Frontal cortex (tissue), 4 donors: ENCODE data around the gene FHIT. TPM values are rescaled to one million over a fixed set of nuclear protein-coding genes. Genes with fewer than 3 reads are reported as not detected.

Experiments used
- DNase-seq, 2 donors: peaks; one replicate each; pipeline ENCODE4 v3.0.0; 2012; ENCODE audit warnings: low spot score in 2 of 2
- FAIRE-seq: peaks from 2 replicates; lab custom pipeline; 2012; peaks lifted over from hg19 to GRCh38; lab: Jason Lieb, UNC
- total RNA-seq: library from RNA; depleted of rRNA; stranded (reverse); fragments of >200 nt; gene quantifications from one replicate; pipeline ENCODE4 v1.2.3, GENCODE V29; 2014
- donor health status: control.
- donor health status: control.
- donor health status: control.

The FHIT gene
- total RNA-seq, 1 donor from 2014 or later, result 1.6 TPM

DNA sequence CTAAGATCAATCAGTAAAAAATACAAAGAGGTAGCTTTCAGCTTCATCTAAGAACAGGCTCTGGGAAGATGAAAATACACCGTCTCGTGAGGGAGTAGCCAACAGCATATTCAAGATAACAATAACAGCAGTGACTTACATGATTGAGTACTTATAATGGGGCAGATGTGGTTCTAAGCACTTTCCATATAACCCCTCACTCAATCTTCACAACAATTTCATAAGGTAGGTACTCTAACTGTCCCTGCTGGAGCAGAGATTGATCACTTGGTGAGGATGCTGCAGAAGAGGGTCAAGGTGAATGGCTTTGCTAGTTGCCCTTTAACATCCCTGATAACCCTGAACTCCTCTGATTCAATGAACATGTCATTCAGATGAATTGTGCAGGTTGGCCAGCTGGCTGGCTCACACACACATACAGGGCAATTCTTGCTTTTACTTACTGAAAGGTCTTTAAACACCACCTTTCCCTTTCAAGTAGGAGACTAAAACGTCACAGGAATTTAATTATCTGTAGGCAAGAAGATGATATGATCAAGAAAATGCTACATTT is 1217.3 kb downstream of the FHIT start:
- FAIRE-seq (no peak), DNase-seq (no peak)

DNA sequence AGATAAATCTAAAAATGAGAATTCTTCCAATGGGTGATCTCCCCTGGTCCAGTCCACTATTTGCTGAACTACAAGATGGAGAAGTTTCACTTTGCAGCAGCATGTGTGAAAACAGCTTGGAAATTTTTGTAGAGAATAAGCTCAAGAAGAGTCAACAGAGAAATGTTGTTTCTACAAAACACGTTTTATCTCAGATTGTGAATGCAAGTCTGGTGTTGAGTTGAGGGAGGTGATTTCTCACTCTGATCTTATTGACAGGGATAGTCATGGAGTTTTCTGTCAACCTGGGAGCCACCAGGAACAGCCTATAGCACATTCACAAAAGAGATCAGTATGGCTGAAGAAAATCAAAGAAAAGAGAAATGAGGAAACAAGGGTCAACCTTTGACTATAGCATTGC is 1220.3 kb downstream of the FHIT start:
- FAIRE-seq (no peak), DNase-seq (no peak)

DNA sequence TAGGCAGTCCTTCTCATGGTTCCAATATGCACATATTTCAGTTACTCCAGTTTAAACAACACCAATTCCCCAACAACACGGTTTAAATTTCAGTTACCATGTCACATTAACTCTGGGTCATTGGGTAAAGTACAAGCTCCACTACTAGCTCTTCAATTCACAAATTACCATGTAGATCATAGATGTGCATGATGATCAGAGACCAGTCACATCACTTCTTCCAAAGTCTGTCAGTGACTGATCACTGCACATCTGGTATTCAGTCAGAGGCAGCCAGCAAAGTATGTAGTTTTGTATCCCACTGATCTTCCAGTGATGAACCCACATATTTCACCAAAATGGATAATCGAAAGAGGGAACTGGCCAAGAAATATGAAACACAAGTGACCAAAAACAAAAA is 1223.0 kb downstream of the FHIT start:
- no peak for DNase-seq
- no peak for FAIRE-seq

DNA sequence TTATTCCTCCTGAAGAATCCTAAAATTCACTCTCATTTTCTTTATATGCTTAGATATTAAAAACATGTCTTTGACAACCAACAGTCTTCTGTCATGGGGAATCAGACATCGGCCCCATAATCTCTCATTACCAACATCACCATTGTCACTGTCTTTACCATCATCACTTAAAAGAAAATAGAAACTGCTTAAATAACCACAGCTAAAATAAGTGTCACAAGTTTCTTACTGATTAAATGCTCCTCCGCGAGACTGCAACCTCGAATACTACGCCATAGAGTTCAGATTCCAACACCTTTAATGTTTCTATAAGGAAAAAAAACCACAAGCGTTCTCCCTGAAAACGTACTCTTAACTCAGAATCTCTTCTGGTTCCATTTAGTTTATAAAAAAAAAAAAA is 1223.9 kb downstream of the FHIT start:
- no peak for DNase-seq
- FAIRE-seq, result no peak

DNA sequence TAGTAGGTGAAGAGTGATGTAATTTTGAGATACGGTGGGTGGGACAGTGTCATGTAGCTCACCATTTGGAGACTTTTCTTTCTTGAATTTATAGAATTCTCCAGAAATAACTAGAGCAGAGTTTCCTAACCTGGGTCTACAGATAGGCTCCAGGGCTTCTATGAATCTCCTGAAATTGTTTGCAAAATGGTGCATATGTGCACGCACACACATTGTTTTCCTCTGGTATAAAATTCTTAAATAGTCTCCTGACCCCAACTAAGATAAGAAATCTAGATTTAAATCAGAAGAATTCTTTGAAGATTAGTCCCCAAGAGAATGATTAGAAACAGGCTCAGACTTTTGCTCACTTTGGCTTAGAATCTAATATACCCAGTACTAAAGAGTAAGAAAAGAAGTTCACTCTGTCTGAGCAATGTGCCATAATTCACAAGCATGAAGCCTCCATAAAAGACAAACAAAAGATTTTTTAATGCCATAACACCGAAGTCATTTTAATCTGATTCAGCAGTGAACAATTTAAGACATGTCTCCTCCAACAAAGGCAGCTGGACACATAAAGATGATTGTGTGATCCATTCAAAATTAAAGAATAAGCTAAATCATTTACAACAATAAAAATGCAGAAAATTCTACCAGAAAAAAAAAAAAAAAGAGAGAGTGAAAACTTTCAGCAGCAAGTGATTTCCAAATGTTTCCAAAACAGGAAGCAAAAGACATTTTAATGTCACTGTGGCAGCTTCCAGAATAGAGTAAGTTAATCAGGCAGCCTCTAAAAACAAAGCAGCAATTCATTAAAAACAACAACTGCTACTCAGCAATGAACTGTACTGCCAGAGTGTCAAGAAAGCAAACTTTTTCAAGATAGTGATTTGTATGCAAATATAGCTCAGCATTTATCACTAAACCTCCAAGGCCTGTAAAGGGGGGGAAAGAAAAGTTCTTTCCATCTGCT is 1225.9 kb downstream of the FHIT start:
- FAIRE-seq (no peak), DNase-seq (no peak)

DNA sequence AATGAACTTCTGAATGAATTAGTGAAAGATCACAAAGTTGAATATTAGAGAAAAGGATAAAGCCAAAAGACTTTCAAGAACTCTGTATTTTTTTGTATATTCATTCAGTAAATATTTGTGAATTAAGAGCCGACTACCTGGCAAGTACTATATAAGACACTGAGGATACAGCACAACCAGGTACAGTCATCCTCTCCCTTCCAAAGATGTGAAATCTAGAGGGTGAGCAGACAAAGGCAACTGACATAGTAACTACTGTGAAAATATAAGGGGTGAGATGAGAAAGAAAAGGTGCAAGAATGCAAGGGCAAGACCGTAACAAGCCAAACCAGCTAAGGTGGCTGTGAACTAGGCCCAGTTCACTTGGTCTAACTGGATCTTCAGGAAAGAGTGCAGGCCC is 1226.9 kb downstream of the FHIT start:
- no peak for FAIRE-seq
- DNase-seq, result no peak

DNA sequence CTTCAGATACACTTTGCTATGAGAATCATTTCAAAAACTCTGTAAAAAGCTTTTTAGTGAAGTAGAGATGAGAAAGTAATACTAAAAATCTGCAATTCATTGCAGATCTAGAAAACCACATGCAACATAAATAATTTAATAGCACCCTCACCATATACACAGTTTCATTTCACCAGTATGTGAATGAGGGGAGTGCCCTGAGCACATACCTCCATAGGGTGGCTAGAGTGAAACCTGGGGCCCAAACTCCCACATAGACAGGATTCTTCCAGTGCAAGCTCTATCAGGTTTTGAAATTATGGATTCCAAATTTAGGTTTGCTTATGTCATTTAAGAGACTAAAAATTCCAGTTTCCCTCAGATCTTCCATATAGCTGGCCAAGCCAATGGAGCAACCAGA is 1228.1 kb downstream of the FHIT start:
- no peak for FAIRE-seq
- DNase-seq, result no peak

DNA sequence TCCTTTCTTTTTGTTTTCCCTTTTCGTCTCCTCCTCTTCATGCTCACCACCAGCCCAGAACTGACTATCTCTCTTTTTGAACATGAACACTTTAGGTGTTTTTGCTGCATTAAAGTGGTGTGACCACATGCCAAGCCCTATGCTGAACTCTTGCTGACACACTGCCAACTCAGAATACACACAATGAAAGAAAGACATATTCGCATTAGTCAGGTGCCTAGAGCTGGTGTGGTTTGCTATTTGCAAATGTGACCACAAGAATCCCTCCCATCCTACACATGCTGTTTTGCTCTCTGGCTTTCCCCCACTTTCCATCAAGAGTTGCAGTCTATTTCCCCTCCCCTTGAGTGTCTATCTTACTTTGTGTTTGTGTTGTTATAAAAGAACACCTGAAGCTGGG is 1233.6 kb downstream of the FHIT start:
- FAIRE-seq (no peak), DNase-seq (no peak)

DNA sequence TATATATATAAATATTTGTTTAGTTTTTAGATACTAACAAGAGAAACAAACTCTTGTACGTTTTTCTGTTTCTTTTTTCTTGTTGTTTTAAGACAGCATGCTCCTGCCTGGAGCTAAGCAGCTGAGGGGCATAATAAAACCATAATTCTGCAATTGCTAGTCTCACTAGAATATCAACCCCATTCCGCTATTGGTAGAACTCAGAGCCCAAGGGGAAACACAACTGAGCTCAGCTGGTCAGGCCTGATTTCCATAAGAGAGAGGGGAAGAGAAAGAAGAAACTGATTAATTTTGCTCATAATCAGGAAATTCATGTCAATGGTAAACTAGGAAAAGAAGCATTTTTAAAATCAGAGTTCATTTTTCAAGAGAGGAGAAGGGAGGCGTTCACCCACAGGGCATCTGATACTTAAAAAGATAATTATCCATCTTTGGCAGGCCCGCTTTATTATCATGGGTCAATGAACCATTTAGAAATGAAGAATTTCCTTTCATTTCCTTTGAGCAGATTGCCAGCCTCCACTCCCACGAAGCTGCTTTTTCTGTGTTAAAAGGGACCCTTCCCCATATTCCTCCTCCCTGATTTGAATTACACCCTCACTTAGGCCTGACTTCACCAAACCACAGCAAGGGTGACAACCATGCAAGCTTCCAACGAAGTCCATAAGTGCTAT is 1236.1 kb downstream of the FHIT start:
- DNase-seq (no peak), FAIRE-seq (no peak)

DNA sequence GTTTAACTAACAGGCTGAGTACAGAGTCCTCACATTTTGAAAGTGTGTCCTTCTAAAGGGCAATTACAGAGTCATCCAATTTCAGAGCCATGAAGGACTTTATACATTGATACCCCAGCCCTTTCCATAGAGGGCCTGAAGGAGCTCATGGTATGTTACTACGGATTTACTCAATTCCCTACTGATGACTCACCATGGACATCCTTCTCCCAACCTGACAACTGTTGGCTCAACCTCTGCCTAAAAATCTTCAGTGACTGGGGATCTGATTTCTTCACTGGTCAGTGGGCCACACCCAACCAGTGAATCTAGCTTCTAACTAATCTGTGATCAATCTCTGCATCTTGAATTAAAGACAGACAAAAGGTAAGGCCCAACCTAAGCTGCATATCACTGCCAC is 1238.0 kb downstream of the FHIT start:
- FAIRE-seq (no peak), DNase-seq (no peak)

DNA sequence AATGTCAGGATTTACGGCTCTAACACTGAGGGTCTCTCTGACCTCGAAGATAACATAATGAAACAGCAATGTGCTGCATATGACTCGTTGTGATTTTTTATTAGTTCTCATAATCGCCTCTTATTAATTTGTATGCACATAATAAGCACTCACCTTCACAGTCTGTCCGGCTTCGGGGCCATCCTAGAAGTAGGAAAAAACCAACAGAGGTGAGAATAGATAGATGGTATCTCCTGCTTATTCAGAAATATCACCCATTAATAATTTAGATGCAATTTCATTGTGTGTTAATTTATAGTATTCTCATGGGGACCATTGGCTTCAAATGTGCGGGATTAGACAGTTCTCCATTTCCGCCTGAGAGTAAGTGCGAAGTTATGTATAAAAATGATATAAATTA is 1240.0 kb downstream of the FHIT start:
- FAIRE-seq (no peak), DNase-seq (no peak)

DNA sequence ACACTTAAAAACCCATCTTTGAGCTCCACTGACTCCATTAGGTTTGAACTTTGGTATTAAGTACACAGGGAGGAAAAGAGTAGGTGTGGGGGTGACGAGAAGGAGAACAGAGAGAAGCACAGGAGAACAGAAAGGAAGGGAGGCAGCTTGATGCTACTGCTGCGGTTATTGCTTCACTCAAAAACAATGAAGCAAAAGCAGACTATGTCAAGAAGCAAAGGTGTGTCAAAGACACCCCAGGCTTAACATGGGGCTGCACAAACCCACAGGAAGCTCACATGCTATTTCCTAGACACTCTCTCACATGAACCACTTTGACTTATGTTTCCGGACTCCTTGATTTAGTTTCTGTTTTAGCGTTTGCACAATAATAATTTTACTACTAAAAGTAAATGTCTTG is 1240.5 kb downstream of the FHIT start:
- no peak for FAIRE-seq
- no peak for DNase-seq

DNA sequence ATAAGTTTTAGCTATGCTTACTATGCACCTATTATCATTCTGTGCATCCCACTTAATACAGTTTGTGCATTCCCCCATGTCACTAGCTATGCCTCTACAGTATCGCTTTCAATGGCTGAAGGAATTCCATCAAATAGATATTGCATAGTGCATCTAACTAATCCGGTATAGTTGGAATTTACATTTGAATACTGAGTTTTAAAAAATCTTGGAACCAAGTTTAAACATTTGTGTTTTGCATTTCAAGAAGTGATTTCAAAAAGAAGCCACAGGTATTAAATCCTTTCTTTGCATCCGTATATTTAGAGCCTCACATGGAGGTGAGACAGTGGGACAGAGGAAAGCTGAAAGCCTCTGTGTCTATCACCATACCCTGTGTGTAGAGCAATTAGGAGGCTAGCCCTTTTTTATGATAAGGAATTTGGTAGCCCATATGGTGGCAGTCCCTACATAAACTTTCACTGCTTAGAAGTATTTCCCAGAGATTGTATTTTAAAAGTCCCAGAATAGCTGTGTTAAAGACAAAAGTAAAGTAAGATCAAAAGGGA is 1241.2 kb downstream of the FHIT start:
- no peak for FAIRE-seq
- no peak for DNase-seq

DNA sequence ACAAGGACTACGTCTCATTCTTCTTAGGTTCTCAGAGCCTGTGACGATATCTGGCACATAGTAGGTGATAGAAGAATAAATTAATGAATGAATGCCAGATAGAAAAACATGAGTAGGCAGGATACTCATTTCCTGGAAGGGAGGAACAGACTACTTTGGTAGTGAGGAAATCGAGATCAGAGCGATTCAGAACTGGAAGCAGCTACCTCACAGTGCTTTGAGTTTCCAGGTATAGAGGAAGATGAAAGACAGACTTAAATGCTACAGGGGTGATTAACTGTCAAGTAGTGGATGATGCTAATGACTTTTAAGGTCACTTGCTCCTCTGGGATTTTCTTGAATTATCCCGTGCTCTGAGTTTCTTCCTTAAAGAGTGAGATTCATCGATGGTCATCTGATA is 1249.9 kb downstream of the FHIT start:
- no peak for FAIRE-seq
- DNase-seq, result no peak

DNA sequence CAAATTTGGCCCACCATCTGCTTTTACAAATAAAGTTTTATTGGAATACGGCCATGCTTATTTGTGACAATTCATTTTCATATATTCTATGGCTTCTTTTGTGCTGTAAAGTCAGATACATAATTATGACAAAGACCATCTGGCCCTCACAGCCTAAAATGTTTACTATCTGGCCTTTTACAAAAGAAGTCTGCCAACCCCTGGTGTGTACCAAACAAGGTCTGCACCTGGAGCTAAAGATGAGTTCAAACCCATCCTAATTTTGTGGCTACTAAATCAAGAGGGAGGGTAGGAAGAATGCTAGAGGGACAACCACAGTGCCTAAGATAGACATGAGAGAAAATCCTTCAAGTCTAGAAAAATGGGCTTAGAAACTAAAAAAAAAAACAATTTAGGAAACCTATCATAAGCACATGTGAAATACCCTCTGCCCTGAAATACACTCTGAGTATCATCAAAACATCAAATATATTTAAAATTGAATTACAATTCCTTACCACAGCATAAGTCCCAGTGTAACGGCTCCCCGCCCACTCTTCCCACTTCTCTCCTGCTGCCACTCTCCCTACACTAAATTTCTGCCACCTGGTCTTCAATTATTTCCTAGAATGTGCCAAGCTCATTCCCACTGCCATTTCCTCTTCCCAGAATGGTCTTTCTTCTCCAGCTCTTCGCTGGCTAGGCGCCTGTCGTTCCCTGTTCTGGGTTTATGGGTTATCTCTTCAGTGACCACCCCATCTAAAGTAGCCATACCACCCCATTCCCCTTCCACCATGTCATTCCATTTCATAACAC is 1250.7 kb downstream of the FHIT start:
- FAIRE-seq, result no peak

DNA sequence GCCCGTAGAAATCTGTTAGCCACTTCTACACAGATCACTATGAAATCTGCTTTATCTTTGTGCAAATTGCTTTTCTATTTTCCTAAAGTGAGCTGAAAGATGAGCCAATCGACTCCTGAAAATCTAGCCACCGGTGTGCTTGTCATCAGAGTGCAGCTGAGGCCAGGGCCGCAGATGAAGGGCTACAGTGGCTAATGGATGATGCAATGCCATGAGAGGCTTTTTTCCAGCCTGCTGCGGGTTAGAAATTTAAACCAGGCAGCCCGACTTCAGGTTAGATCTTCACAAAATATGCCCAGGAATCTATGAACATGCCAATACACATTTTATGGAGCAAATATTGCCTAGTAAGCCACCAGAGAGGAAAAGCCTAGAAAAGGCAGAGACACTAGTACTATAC is 1253.2 kb downstream of the FHIT start:
- FAIRE-seq (no peak), DNase-seq (no peak)

More for the DNA sequence above, 1250.7 kb downstream of the FHIT start:
- DNase-seq, result no peak

DNA sequence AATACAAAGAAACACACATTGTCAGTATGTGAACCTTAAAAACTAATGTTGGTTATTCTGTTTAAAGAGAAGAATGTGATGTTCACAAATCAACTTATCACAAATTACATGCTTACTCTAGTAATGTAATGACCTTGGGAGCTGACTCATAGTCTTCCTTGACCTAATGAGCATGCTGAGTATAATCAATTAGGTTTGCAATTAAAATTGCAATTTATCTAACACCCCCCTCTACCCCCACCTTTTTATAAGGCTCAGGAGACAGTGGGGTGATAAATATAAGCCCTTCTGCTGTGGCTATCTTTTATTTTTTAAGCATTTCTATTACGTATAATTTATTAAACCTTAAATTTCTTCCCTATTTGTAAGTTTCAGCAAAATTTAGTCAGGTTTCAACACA is 1253.7 kb downstream of the FHIT start:
- DNase-seq (no peak), FAIRE-seq (no peak)

DNA sequence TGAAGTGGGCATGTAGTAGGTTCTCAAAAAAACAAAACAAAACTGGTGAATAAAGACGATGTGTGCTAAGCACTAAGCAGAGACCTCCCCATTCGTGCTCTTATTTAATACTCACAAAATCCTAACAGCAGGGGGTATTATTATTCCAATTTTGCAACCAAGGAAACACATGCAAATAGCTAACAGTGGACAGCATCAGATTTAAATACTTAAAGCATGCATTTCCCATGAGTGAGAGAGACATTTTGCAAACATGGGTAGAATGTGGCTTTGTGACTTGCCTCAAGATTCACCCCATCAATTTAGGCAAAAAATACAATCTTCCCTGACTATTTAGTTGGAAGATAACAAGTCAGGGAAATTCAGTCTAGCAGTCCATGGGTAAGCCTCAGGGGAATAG is 1255.2 kb downstream of the FHIT start:
- FAIRE-seq, result no peak
- DNase-seq, result no peak

DNA sequence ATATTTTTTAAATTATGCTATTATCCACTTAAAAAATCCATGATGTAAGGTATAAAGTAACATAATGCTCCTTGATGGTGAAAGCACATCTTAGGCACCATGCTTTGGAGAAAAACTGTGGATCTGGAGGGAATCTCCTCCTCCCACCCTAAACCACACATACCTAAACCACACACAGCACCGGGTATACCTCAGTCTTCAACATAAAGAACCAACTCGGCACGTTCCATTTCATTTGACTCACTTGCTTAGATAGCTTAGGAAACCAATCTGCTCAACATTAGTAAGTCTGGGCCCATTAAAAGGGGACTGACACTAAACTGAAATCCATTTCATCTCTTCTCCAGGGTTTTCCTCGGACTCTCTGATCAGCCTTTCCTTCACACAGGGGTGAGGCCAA is 1255.7 kb downstream of the FHIT start:
- no peak for DNase-seq
- no peak for FAIRE-seq

DNA sequence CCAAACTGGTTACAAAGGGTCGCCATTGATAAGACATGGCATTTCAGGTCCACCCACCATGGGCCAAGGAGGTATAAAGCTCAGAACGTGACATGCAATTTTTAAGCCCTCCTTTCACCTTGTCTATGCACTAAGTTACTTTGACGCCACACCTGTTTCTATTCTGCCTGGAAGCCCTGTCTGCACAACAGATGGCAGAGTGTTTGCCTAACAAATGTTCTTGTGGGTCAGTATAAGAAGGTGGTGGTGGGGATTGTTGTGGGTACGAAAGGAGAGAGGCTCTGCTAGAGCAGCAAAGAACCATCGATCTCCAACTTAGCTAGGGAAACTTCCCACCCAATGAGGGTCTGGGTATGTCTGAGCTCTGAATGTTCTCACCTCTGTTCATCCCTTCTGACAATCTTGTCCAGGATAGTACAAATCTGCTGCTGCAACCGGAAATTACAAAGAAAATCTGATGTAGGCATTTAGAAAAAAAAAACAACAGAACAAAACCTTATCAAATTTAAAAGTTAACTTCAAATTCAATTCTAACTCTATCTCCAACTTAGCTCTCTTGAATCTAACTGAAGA is 1256.4 kb downstream of the FHIT start:
- no peak for DNase-seq
- FAIRE-seq, result no peak
